WI38 (cell line): ENCODE data around the gene XYLT1.
A peak's percentile ranks its signal among the peaks of the same experiment; 100 is the strongest.

Experiments
- H3K4me3 ChIP-seq: 2 replicates; pipeline ENCODE4 v1.5.1; 2011; ENCODE audit warnings: low read depth, mild to moderate bottlenecking, control low read depth, low read length
- CTCF ChIP-seq: IDR thresholded peaks from 2 replicates; pipeline ENCODE4 v1.5.1; 2012; ENCODE audit warnings: low read depth, mild to moderate bottlenecking, control low read depth, low read length

XYLT1 gene

GRCh38 chr16:17474037-17474436, 3.3 kb upstream of the XYLT1 start:
- H3K4me3 ChIP-seq = no peak overlapping the region
- no peak for TF ChIP-seq CTCF

GRCh38 chr16:17471719-17472461, 1.1 kb upstream of the XYLT1 start:
- peak overlapping the region; percentile 69 for H3K4me3 ChIP-seq
- TF ChIP-seq CTCF = no peak

GRCh38 chr16:17470182-17470907, 415 bp downstream of the XYLT1 start:
- TF ChIP-seq CTCF = no peak
- H3K4me3 ChIP-seq = peak overlapping the region; percentile 69

- TF ChIP-seq CTCF = no peak
- H3K4me3 ChIP-seq = peak overlapping the region; percentile 69
These were observed 999 bp downstream of the XYLT1 start for GRCh38 chr16:17469741-17470181.

DNA sequence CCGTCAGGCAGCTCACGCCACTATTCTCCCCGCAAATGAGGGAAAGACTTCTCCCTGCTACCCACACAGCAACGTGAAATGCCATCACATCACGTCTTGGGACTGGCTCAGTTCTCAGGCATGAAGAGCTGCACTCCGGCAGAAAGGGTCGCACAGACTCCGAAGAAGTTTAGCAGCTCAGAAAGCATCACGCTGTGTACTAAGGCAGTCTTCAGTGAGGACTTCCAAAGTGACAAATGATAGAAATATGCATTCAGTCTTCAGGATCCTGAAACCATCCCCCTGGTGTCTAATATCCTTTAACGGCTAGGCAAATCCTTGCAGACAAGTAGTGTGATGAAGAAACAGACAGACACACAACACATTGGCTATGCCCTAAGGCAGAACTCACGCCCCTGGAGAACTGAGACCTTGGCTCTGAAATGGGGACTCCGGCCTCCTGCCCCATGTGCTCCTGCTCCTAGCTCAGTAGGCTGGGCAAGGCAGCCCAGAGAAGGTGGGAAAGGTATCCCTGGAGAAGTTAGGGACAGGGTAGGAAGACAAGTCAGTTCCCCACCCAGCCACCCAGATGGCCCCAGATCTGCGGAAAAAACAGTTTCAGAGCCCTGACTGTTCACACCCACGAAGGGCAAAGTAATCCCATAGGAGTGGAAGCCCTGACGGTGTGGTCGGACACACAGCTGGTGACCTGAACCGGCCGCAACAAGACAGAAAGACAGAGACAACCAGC, 1.6 kb downstream of the XYLT1 start:
- TF ChIP-seq CTCF = no peak
- H3K4me3 ChIP-seq = peak overlapping the region; percentile 69

DNA sequence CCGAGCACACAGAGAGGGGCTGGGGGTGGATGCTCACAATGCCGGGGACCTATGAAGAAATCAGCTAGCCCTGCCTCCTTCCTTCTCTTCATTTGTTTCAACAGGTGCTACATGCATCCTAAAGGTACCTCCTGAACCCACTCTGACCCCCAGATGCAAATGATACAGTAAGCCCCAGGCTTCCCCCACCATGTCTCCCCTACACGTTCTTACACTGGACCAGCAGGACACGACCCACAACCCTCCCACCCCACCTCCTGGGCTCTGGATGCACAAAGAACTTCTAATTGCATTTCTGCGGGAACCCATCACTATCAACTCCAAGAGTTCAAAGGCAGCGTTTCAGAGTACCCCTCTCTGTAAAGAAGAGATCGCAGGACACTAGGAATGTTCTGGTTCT, 2.1 kb downstream of the XYLT1 start:
- TF ChIP-seq CTCF = no peak
- H3K4me3 ChIP-seq = peak overlapping the region; percentile 69
